Right lobe of liver (tissue), 6 donors: ENCODE results near the gene EFCAB14. TPM values are rescaled to one million over a fixed set of nuclear protein-coding genes. Genes with fewer than 3 reads are reported as not detected.

Experiments used
- ATAC-seq, 4 donors: fragments of 200-7000 bp; cut with Tn5 transposase; one replicate each; pipeline ENCODE4 v1.9.1; 2020; ENCODE audit warnings: mild to moderate bottlenecking in 4 of 4, moderate library complexity in 4 of 4
- DNase-seq, 3 donors: peaks; one replicate each; pipeline ENCODE4 v3.0.0-alpha.2; 2020
- H3K27ac ChIP-seq, 3 donors: fragments of 200-600 bp; one replicate each; pipeline ENCODE4 v1.8.0; 2022
- H3K27me3 ChIP-seq, 2 donors: fragments of 200-600 bp; one replicate each; pipeline ENCODE4 v1.8.0; 2022
- H3K36me3 ChIP-seq, 4 donors: fragments of 200-600 bp; sonication (generic) in 1 of 4; one replicate each; pipeline versions ENCODE4 v1.5.1 to v1.8.0; 2017 to 2022; ENCODE audit warnings: control low read depth in 1 of 4
- H3K4me1 ChIP-seq, 4 donors: fragments of 200-600 bp; sonication (generic) in 1 of 4; one replicate each; pipeline versions ENCODE4 v1.5.1 to v1.8.0; 2017 to 2022; ENCODE audit warnings: control low read depth in 1 of 4
- H3K4me3 ChIP-seq, 3 donors: fragments of 200-600 bp; one replicate each; pipeline ENCODE4 v1.8.0; 2022
- H3K9me3 ChIP-seq, 4 donors: fragments of 200-600 bp; sonication (generic) in 1 of 4; one replicate each; pipeline versions ENCODE4 v1.5.1 to v1.8.0; 2017 to 2022; ENCODE audit warnings: control low read depth in 1 of 4
- CTCF ChIP-seq, 4 donors: fragments of 200-600 bp in 3 of 4; fragments of 450-650 bp in 1 of 4; IDR thresholded peaks; one replicate each; pipeline versions ENCODE4 v1.5.1 to v1.8.0; 2016 to 2022; ENCODE audit warnings: antibody characterized with exemption in 4 of 4, mild to moderate bottlenecking in 2 of 4
- POLR2A ChIP-seq: fragments of 450-650 bp; IDR thresholded peaks from one replicate; pipeline ENCODE4 v1.6.1; 2017; ENCODE audit warnings: antibody characterized with exemption, mild to moderate bottlenecking
- WGBS: methylation state at CpG from one replicate; pipeline ENCODE4 v1.1.6; 2018; ENCODE audit warnings: low coverage, low lambda C conversion rate; ENCODE audit not compliant: insufficient coverage; ENCODE audit errors: missing lambda C conversion rate; 5-methylcytosine and 5-hydroxymethylcytosine counted together
- intact Hi-C, 2 donors: fragments of 100-400 bp; cut with DNase I; formaldehyde crosslinking; loops; one replicate each; pipeline versions ENCODE4 v1.11.2 to v1.14.1; 2022
- total RNA-seq, 6 experiments: library from RNA; depleted of rRNA in 2 of 6; stranded (reverse); fragments of >200 nt in 2 of 6; fragmentation: NEBNext Ultra II Directional in 3 of 6; extraction: Animal tissue kit (Norgen Biotek cat#: 25700) in 3 of 6; gene quantifications; one replicate each; pipeline versions ENCODE4 v1.1.0 to v1.2.4, GENCODE V29; 2016 to 2023
- donor health status: DM: no; HTN: yes; CAD: no.
- donor health status: DM: no; HTN: no; CAD: no.
- donor health status: DM: no; HTN: no; CAD: no.
- donor health status: DM: no; HTN: yes; CAD: no.
- donor health status: DM: no; HTN: yes; CAD: no.

The EFCAB14 gene
- total RNA-seq, 6 experiments from 2014 or later = 41.5 to 56.9 (median 43.5) TPM

- no peak overlapping the region for H3K27ac ChIP-seq
- 94% methylated on average over 5 of the region's 6 CpGs for WGBS
- H3K9me3 ChIP-seq = no peaks in the 10 kb centered on the region
- intact Hi-C loops = no loop called here
- peaks cover 0 to 48% (median 30%) of the 10 kb centered on the region in 4 donors for H3K36me3 ChIP-seq
- no peak overlapping the region for H3K4me3 ChIP-seq
- no peaks in the 10 kb centered on the region for H3K27me3 ChIP-seq
- no peak for DNase-seq
- ATAC-seq = no peak
- H3K4me1 ChIP-seq = peaks cover 0 to 19% (median 0%) of the 10 kb centered on the region in 4 donors
- TF ChIP-seq CTCF (IDR thresholded peaks at IDR 0.05) (no peak), POLR2A (no peak)
Measured at GRCh38 chr1:46679789-46680573, 38.9 kb downstream of the EFCAB14 start.

GRCh38 chr1:46677339-46677738 lies 41.6 kb downstream of the EFCAB14 start:
- Histone ChIP-seq H3K4me3 (no peak overlapping the region), H3K27me3 (no peaks in the 10 kb centered on the region), H3K36me3 (peaks cover 0 to 22% (median 14%) of the 10 kb centered on the region in 4 donors), H3K4me1 (peaks cover 0 to 19% (median 0%) of the 10 kb centered on the region in 4 donors), H3K27ac (no peak overlapping the region), H3K9me3 (no peaks in the 10 kb centered on the region)
- TF ChIP-seq CTCF (IDR thresholded peaks at IDR 0.05) = no peak
- TF ChIP-seq POLR2A = no peak
- DNase-seq (no peak), ATAC-seq (no peak)
- intact Hi-C loops = no loop called here
- WGBS = 100% methylated on average over 1 of the region's 1 CpG

- Histone ChIP-seq H3K4me3 (no peak overlapping the region), H3K9me3 (no peaks in the 10 kb centered on the region), H3K27ac (no peak overlapping the region), H3K27me3 (no peaks in the 10 kb centered on the region), H3K36me3 (peaks cover 0 to 20% (median 12%) of the 10 kb centered on the region in 4 donors), H3K4me1 (peaks cover 0 to 11% (median 0%) of the 10 kb centered on the region in 4 donors)
- intact Hi-C loops = no loop called here
- TF ChIP-seq POLR2A (no peak), CTCF (IDR thresholded peaks at IDR 0.05) (no peak)
- DNase-seq (no peak), ATAC-seq (no peak)
- 92% methylated on average over 1 of the region's 1 CpG for WGBS
Measured at GRCh38 chr1:46676531-46676930, 42.4 kb downstream of the EFCAB14 start.

GRCh38 chr1:46675549-46676314 lies 43.2 kb downstream of the EFCAB14 start:
- TF ChIP-seq POLR2A (no peak), CTCF (IDR thresholded peaks at IDR 0.05) (no peak)
- no CpG with 5 or more reads among the region's 1 CpG for WGBS
- peak; percentile 27 to 76 (median 44) for ATAC-seq
- DNase-seq = no peak
- H3K27me3 ChIP-seq = no peaks in the 10 kb centered on the region
- H3K4me1 ChIP-seq = peaks cover 0 to 10% (median 0%) of the 10 kb centered on the region in 4 donors
- peaks cover 0 to 19% (median 12%) of the 10 kb centered on the region in 4 donors for H3K36me3 ChIP-seq
- H3K4me3 ChIP-seq = no peak overlapping the region
- no peak overlapping the region for H3K27ac ChIP-seq
- no peaks in the 10 kb centered on the region for H3K9me3 ChIP-seq
- intact Hi-C loops = no loop called here
